WTC11 (cell line): Measurements from ENCODE around the gene SLC25A17. TPM values are rescaled to one million over a fixed set of nuclear protein-coding genes. Genes with fewer than 3 reads are reported as not detected.

Source experiments
- ATAC-seq: fragments of 200-7000 bp; cut with Tn5 transposase; 2 replicates; pipeline ENCODE4 v1.10.0; 2021; ENCODE audit warnings: mild to moderate bottlenecking, moderate library complexity
- CTCF ChIA-PET: fragments of 300-600 bp; sonication (Branson Sonifier 250); formaldehyde crosslinking; loops from one replicate; lab custom pipeline; 2021; ENCODE audit warnings: antibody characterized with exemption; lab: Charles Lee
- POLR2A ChIA-PET: fragments of 350-600 bp; sonication (Branson Sonifier 250); formaldehyde crosslinking; loops from one replicate; lab custom pipeline; 2021; ENCODE audit warnings: antibody characterized with exemption; lab: Charles Lee
- DNase-seq: peaks from one replicate; pipeline ENCODE4 v3.0.0; 2021; ENCODE audit warnings: low spot score
- H3K27ac Mint-ChIP-seq: 2 replicates; pipeline ENCODE4 v1.8.0; 2021; ENCODE audit warnings: mixed read lengths
- H3K27me3 Mint-ChIP-seq: 2 replicates; pipeline ENCODE4 v1.8.0; 2021; ENCODE audit warnings: low read depth, mild to moderate bottlenecking, moderate library complexity, mixed read lengths
- H3K36me3 Mint-ChIP-seq: 2 replicates; pipeline ENCODE4 v1.8.0; 2021; ENCODE audit warnings: mixed read lengths
- H3K4me1 Mint-ChIP-seq: 2 replicates; pipeline ENCODE4 v1.8.0; 2022; ENCODE audit warnings: mixed read lengths
- H3K4me3 Mint-ChIP-seq: 2 replicates; pipeline ENCODE4 v1.8.0; 2021; ENCODE audit warnings: mild to moderate bottlenecking, moderate library complexity, mixed read lengths
- H3K9me3 Mint-ChIP-seq: 2 replicates; pipeline ENCODE4 v1.8.0; 2021; ENCODE audit warnings: mixed read lengths
- EMX1 ChIP-seq: fragments of 250-450 bp; sonication (Bioruptor Pico); IDR thresholded peaks from 2 replicates; pipeline ENCODE4 v1.8.0; 2021; ENCODE audit warnings: mild to moderate bottlenecking
- FOXK1 ChIP-seq: sonication (generic); formaldehyde crosslinking; IDR thresholded peaks from 2 replicates; pipeline ENCODE4 v1.8.0; 2022; ENCODE audit warnings: mild to moderate bottlenecking, moderate library complexity, missing genetic modification reagents
- FOXP1 ChIP-seq: sonication (generic); formaldehyde crosslinking; IDR thresholded peaks from 2 replicates; pipeline ENCODE4 v1.8.0; 2022; ENCODE audit warnings: missing genetic modification reagents, mild to moderate bottlenecking, moderate library complexity, borderline replicate concordance
- HMGA2 ChIP-seq: fragments of 250-450 bp; sonication (Bioruptor Pico); IDR thresholded peaks from 2 replicates; pipeline ENCODE4 v1.4.0; 2021; ENCODE audit warnings: mild to moderate bottlenecking, moderate library complexity
- HMGXB4 ChIP-seq: sonication (generic); formaldehyde crosslinking; IDR thresholded peaks from 2 replicates; pipeline ENCODE4 v1.8.1; 2023; ENCODE audit warnings: mild to moderate bottlenecking, moderate library complexity, missing genetic modification reagents
- IRF2 ChIP-seq: sonication (generic); formaldehyde crosslinking; IDR thresholded peaks from 2 replicates; pipeline ENCODE4 v1.8.0; 2022; ENCODE audit warnings: low read depth, missing genetic modification reagents, borderline replicate concordance
- MYBL2 ChIP-seq: sonication (generic); formaldehyde crosslinking; IDR thresholded peaks from 2 replicates; pipeline ENCODE4 v1.8.1; 2023; ENCODE audit warnings: mild to moderate bottlenecking, moderate library complexity, missing genetic modification reagents
- NFE2L1 ChIP-seq: sonication (generic); formaldehyde crosslinking; IDR thresholded peaks from 2 replicates; pipeline ENCODE4 v1.8.1; 2023; ENCODE audit warnings: missing genetic modification reagents
- NR3C1 ChIP-seq: sonication (generic); formaldehyde crosslinking; conservative IDR thresholded peaks from 2 replicates; pipeline ENCODE4 v1.8.1; 2023; ENCODE audit warnings: low read depth, mild to moderate bottlenecking, missing genetic modification reagents
- OVOL2 ChIP-seq: fragments of 250-450 bp; sonication (Bioruptor Pico); IDR thresholded peaks from 2 replicates; pipeline ENCODE4 v1.9.0; 2021; ENCODE audit warnings: mild to moderate bottlenecking, borderline replicate concordance
- ZNF121 ChIP-seq: sonication (generic); formaldehyde crosslinking; IDR thresholded peaks from 2 replicates; pipeline ENCODE4 v1.8.0; 2023; ENCODE audit warnings: missing genetic modification reagents
- ZNF281 ChIP-seq: sonication (generic); formaldehyde crosslinking; IDR thresholded peaks from 2 replicates; pipeline ENCODE4 v1.8.0; 2023; ENCODE audit warnings: mild to moderate bottlenecking, missing genetic modification reagents
- ZNF425 ChIP-seq: fragments of 250-450 bp; sonication (Bioruptor Pico); conservative IDR thresholded peaks from 2 replicates; pipeline ENCODE4 v1.9.0; 2021; ENCODE audit warnings: mild to moderate bottlenecking
- ZNF532 ChIP-seq: fragments of 250-450 bp; sonication (Bioruptor Pico); IDR thresholded peaks from 2 replicates; pipeline ENCODE4 v1.9.0; 2021; ENCODE audit warnings: mild to moderate bottlenecking, borderline replicate concordance
- total RNA-seq: library from RNA; stranded (reverse); gene quantifications from 3 replicates; pipeline ENCODE4 v1.2.3, GENCODE V29; 2021
- TF ChIP-seq, protein P1 (sequence below): sonication (generic); formaldehyde crosslinking; IDR thresholded peaks from 2 replicates; pipeline ENCODE4 v1.8.0; 2023; ENCODE audit warnings: missing genetic modification reagents

The SLC25A17 gene
- total RNA-seq, 1 experiment from 2014 or later: 29.6 TPM

GRCh38 chr22:40743768-40744167, 75.4 kb downstream of the SLC25A17 start:
- CTCF ChIA-PET: no interaction called here
- TF ChIP-seq, protein P1, sequence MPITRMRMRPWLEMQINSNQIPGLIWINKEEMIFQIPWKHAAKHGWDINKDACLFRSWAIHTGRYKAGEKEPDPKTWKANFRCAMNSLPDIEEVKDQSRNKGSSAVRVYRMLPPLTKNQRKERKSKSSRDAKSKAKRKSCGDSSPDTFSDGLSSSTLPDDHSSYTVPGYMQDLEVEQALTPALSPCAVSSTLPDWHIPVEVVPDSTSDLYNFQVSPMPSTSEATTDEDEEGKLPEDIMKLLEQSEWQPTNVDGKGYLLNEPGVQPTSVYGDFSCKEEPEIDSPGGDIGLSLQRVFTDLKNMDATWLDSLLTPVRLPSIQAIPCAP (CRISPR knock-in tag): no peak
- TF ChIP-seq FOXK1 (CRISPR knock-in tag): no peak
- TF ChIP-seq FOXP1 (CRISPR knock-in tag): no peak
- no peak for TF ChIP-seq HMGXB4 (CRISPR knock-in tag)
- no peak for TF ChIP-seq ZNF425
- no peak for TF ChIP-seq EMX1 (CRISPR knock-in tag)
- no peak for TF ChIP-seq MYBL2 (CRISPR knock-in tag)
- no peak for TF ChIP-seq ZNF532 (CRISPR knock-in tag)
- TF ChIP-seq, all 79 proteins: peak for 0
- POLR2A ChIA-PET: no interaction called here
- DNase-seq (no peak), ATAC-seq (no peak)
- H3K36me3 Mint-ChIP-seq: peaks cover 12% of the 10 kb centered on the region
- peaks cover 9% of the 10 kb centered on the region for H3K4me1 Mint-ChIP-seq
- H3K27me3 Mint-ChIP-seq: peaks cover 6% of the 10 kb centered on the region
- H3K9me3 Mint-ChIP-seq: peaks cover 13% of the 10 kb centered on the region
- H3K4me3 Mint-ChIP-seq: no peak overlapping the region
- H3K27ac Mint-ChIP-seq: no peak overlapping the region

- peaks cover 6% of the 10 kb centered on the region for H3K27me3 Mint-ChIP-seq
- ChIA-PET CTCF (no interaction called here), POLR2A (no interaction called here)
- H3K36me3 Mint-ChIP-seq: no peaks in the 10 kb centered on the region
- DNase-seq (no peak), ATAC-seq (no peak)
- no peak overlapping the region for H3K4me3 Mint-ChIP-seq
- TF ChIP-seq IRF2 (CRISPR knock-in tag): no peak
- no peak overlapping the region for H3K27ac Mint-ChIP-seq
- peaks cover 9% of the 10 kb centered on the region for H3K4me1 Mint-ChIP-seq
- no peaks in the 10 kb centered on the region for H3K9me3 Mint-ChIP-seq
These were observed 78.0 kb downstream of the SLC25A17 start for GRCh38 chr22:40741116-40741515.

DNA sequence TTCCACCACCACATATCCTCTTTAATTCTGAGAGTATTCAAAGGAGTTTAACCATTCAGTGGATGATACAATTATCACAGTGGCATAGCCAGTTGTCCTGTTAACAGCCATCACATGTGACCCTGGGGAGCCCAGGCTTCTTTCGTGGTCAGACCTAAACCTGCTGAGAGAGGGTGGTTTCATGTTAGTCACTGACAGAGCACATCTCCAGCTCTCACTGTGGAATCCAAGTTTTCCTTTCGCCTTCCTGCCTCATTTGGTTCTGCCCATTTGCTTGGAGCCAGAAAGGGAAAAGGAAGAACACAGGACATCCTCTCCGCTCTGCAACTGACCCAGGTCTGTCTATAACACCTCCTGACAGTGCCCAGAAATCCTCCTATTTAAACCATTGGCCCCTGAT, 79.4 kb downstream of the SLC25A17 start:
- peaks cover 9% of the 10 kb centered on the region for H3K4me1 Mint-ChIP-seq
- no peak for ATAC-seq
- H3K27ac Mint-ChIP-seq: no peak overlapping the region
- no peaks in the 10 kb centered on the region for H3K36me3 Mint-ChIP-seq
- POLR2A ChIA-PET: interaction anchor here (0.6 kb wide), 1 partner anchor 99 kb away, joined by 3 read pairs; no protein-coding TSS in a partner anchor
- H3K9me3 Mint-ChIP-seq: no peaks in the 10 kb centered on the region
- peaks cover 6% of the 10 kb centered on the region for H3K27me3 Mint-ChIP-seq
- TF ChIP-seq NR3C1 (CRISPR knock-in tag): no peak
- TF ChIP-seq ZNF281 (CRISPR knock-in tag): no peak
- TF ChIP-seq HMGA2 (CRISPR knock-in tag): no peak
- no peak for TF ChIP-seq OVOL2
- TF ChIP-seq NFE2L1: no peak
- TF ChIP-seq FOXP1 (CRISPR knock-in tag): no peak
- TF ChIP-seq ZNF121 (CRISPR knock-in tag): no peak
- DNase-seq: no peak
- H3K4me3 Mint-ChIP-seq: no peak overlapping the region
- CTCF ChIA-PET: interaction anchor here (0.6 kb wide), 1 partner anchor 694 kb away, joined by 3 read pairs; no protein-coding TSS in a partner anchor
